Measurements from ENCODE around the gene DMRTB1.

Gene DMRTB1

GRCh38 chr1:53439337-53440207 lies 19.6 kb upstream of the DMRTB1 start:
- no peaks in the 10 kb centered on the region for H3K36me3 ChIP-seq (ENCODE audit: control insufficient read depth, insufficient read depth, low read length)
- H3K4me1 ChIP-seq (ENCODE audit: control insufficient read depth, insufficient read depth, low read length): no peaks in the 10 kb centered on the region
- H3K9me3 ChIP-seq (ENCODE audit: control insufficient read depth, low read length): no peaks in the 10 kb centered on the region
- no peak overlapping the region for H3K4me3 ChIP-seq (ENCODE audit: low read length)
- H3K27me3 ChIP-seq (ENCODE audit: control insufficient read depth, insufficient read depth, low read length): no peaks in the 10 kb centered on the region
- H3K9ac ChIP-seq (ENCODE audit: low read length): no peak overlapping the region

- H3K9ac ChIP-seq (ENCODE audit: low read length): no peak overlapping the region
- H3K27me3 ChIP-seq (ENCODE audit: control insufficient read depth, insufficient read depth, low read length): no peaks in the 10 kb centered on the region
- no peaks in the 10 kb centered on the region for H3K9me3 ChIP-seq (ENCODE audit: control insufficient read depth, low read length)
Measured at GRCh38 chr1:53440633-53441032, 18.6 kb upstream of the DMRTB1 start.

GRCh38 chr1:53442299-53442698 lies 16.9 kb upstream of the DMRTB1 start:
- H3K4me3 ChIP-seq (ENCODE audit: low read length): no peak overlapping the region
- H3K4me1 ChIP-seq (ENCODE audit: control insufficient read depth, insufficient read depth, low read length): no peaks in the 10 kb centered on the region
- no peak overlapping the region for H3K9ac ChIP-seq (ENCODE audit: low read length)
- H3K27me3 ChIP-seq (ENCODE audit: control insufficient read depth, insufficient read depth, low read length): no peaks in the 10 kb centered on the region
- H3K36me3 ChIP-seq (ENCODE audit: control insufficient read depth, insufficient read depth, low read length): no peaks in the 10 kb centered on the region
- H3K9me3 ChIP-seq (ENCODE audit: control insufficient read depth, low read length): no peaks in the 10 kb centered on the region

More at GRCh38 chr1:53440633-53441032, 18.6 kb upstream of the DMRTB1 start:
- no peak overlapping the region for H3K4me3 ChIP-seq (ENCODE audit: low read length)
- no peaks in the 10 kb centered on the region for H3K4me1 ChIP-seq (ENCODE audit: control insufficient read depth, insufficient read depth, low read length)
- no peaks in the 10 kb centered on the region for H3K36me3 ChIP-seq (ENCODE audit: control insufficient read depth, insufficient read depth, low read length)

- H3K9ac ChIP-seq (ENCODE audit: low read length): no peak overlapping the region
- no peaks in the 10 kb centered on the region for H3K36me3 ChIP-seq (ENCODE audit: control insufficient read depth, insufficient read depth, low read length)
- H3K4me3 ChIP-seq (ENCODE audit: low read length): no peak overlapping the region
- no peaks in the 10 kb centered on the region for H3K9me3 ChIP-seq (ENCODE audit: control insufficient read depth, low read length)
- peaks cover 6% of the 10 kb centered on the region for H3K27me3 ChIP-seq (ENCODE audit: control insufficient read depth, insufficient read depth, low read length)
- no peaks in the 10 kb centered on the region for H3K4me1 ChIP-seq (ENCODE audit: control insufficient read depth, insufficient read depth, low read length)
Measured at GRCh38 chr1:53446051-53446450, 13.1 kb upstream of the DMRTB1 start.

- Histone ChIP-seq H3K9ac (ENCODE audit: low read length) (no peak overlapping the region), H3K4me1 (ENCODE audit: control insufficient read depth, insufficient read depth, low read length) (no peaks in the 10 kb centered on the region), H3K27me3 (ENCODE audit: control insufficient read depth, insufficient read depth, low read length) (peaks cover 6% of the 10 kb centered on the region), H3K9me3 (ENCODE audit: control insufficient read depth, low read length) (no peaks in the 10 kb centered on the region), H3K36me3 (ENCODE audit: control insufficient read depth, insufficient read depth, low read length) (no peaks in the 10 kb centered on the region), H3K4me3 (ENCODE audit: low read length) (no peak overlapping the region)
Measured at GRCh38 chr1:53447413-53447812, 11.8 kb upstream of the DMRTB1 start.

GRCh38 chr1:53448241-53448841 lies 10.9 kb upstream of the DMRTB1 start:
- no peaks in the 10 kb centered on the region for H3K36me3 ChIP-seq (ENCODE audit: control insufficient read depth, insufficient read depth, low read length)
- no peak overlapping the region for H3K9ac ChIP-seq (ENCODE audit: low read length)
- H3K27me3 ChIP-seq (ENCODE audit: control insufficient read depth, insufficient read depth, low read length): peaks cover 6% of the 10 kb centered on the region
- H3K4me1 ChIP-seq (ENCODE audit: control insufficient read depth, insufficient read depth, low read length): no peaks in the 10 kb centered on the region
- no peak overlapping the region for H3K4me3 ChIP-seq (ENCODE audit: low read length)
- H3K9me3 ChIP-seq (ENCODE audit: control insufficient read depth, low read length): no peaks in the 10 kb centered on the region

- Histone ChIP-seq H3K4me3 (ENCODE audit: low read length) (no peak overlapping the region), H3K9ac (ENCODE audit: low read length) (no peak overlapping the region), H3K9me3 (ENCODE audit: control insufficient read depth, low read length) (no peaks in the 10 kb centered on the region), H3K4me1 (ENCODE audit: control insufficient read depth, insufficient read depth, low read length) (no peaks in the 10 kb centered on the region), H3K36me3 (ENCODE audit: control insufficient read depth, insufficient read depth, low read length) (no peaks in the 10 kb centered on the region), H3K27me3 (ENCODE audit: control insufficient read depth, insufficient read depth, low read length) (peaks cover 8% of the 10 kb centered on the region)
Measured at GRCh38 chr1:53449021-53449420, 10.2 kb upstream of the DMRTB1 start.

GRCh38 chr1:53449693-53450092 lies 9.5 kb upstream of the DMRTB1 start:
- Histone ChIP-seq H3K27me3 (ENCODE audit: control insufficient read depth, insufficient read depth, low read length) (peaks cover 10% of the 10 kb centered on the region), H3K36me3 (ENCODE audit: control insufficient read depth, insufficient read depth, low read length) (no peaks in the 10 kb centered on the region), H3K9ac (ENCODE audit: low read length) (no peak overlapping the region), H3K9me3 (ENCODE audit: control insufficient read depth, low read length) (no peaks in the 10 kb centered on the region), H3K4me1 (ENCODE audit: control insufficient read depth, insufficient read depth, low read length) (no peaks in the 10 kb centered on the region), H3K4me3 (ENCODE audit: low read length) (no peak overlapping the region)

- Histone ChIP-seq H3K4me3 (ENCODE audit: low read length) (no peak overlapping the region), H3K9me3 (ENCODE audit: control insufficient read depth, low read length) (no peaks in the 10 kb centered on the region), H3K9ac (ENCODE audit: low read length) (no peak overlapping the region), H3K27me3 (ENCODE audit: control insufficient read depth, insufficient read depth, low read length) (peaks cover 10% of the 10 kb centered on the region), H3K36me3 (ENCODE audit: control insufficient read depth, insufficient read depth, low read length) (no peaks in the 10 kb centered on the region), H3K4me1 (ENCODE audit: control insufficient read depth, insufficient read depth, low read length) (no peaks in the 10 kb centered on the region)
Measured at GRCh38 chr1:53450225-53450624, 9.0 kb upstream of the DMRTB1 start.

- H3K4me1 ChIP-seq (ENCODE audit: control insufficient read depth, insufficient read depth, low read length): no peaks in the 10 kb centered on the region
- H3K9ac ChIP-seq (ENCODE audit: low read length): no peak overlapping the region
- H3K36me3 ChIP-seq (ENCODE audit: control insufficient read depth, insufficient read depth, low read length): no peaks in the 10 kb centered on the region
- H3K27me3 ChIP-seq (ENCODE audit: control insufficient read depth, insufficient read depth, low read length): peaks cover 5% of the 10 kb centered on the region
- H3K9me3 ChIP-seq (ENCODE audit: control insufficient read depth, low read length): no peaks in the 10 kb centered on the region
- no peak overlapping the region for H3K4me3 ChIP-seq (ENCODE audit: low read length)
Measured at GRCh38 chr1:53454019-53454418, 5.2 kb upstream of the DMRTB1 start.

GRCh38 chr1:53455364-53455991 lies 3.7 kb upstream of the DMRTB1 start:
- no peaks in the 10 kb centered on the region for H3K9me3 ChIP-seq (ENCODE audit: control insufficient read depth, low read length)
- no peaks in the 10 kb centered on the region for H3K4me1 ChIP-seq (ENCODE audit: control insufficient read depth, insufficient read depth, low read length)
- no peak overlapping the region for H3K4me3 ChIP-seq (ENCODE audit: low read length)
- H3K27me3 ChIP-seq (ENCODE audit: control insufficient read depth, insufficient read depth, low read length): peaks cover 5% of the 10 kb centered on the region
- no peaks in the 10 kb centered on the region for H3K36me3 ChIP-seq (ENCODE audit: control insufficient read depth, insufficient read depth, low read length)
- H3K9ac ChIP-seq (ENCODE audit: low read length): no peak overlapping the region

GRCh38 chr1:53458634-53459033 lies 565 bp upstream of the DMRTB1 start:
- Histone ChIP-seq H3K9ac (ENCODE audit: low read length) (no peak overlapping the region), H3K36me3 (ENCODE audit: control insufficient read depth, insufficient read depth, low read length) (no peaks in the 10 kb centered on the region), H3K9me3 (ENCODE audit: control insufficient read depth, low read length) (no peaks in the 10 kb centered on the region), H3K4me3 (ENCODE audit: low read length) (no peak overlapping the region), H3K27me3 (ENCODE audit: control insufficient read depth, insufficient read depth, low read length) (peaks cover 5% of the 10 kb centered on the region), H3K4me1 (ENCODE audit: control insufficient read depth, insufficient read depth, low read length) (no peaks in the 10 kb centered on the region)
